Measurements from ENCODE around the gene MYO9A. TPM values are rescaled to one million over a fixed set of nuclear protein-coding genes. Genes with fewer than 3 reads are reported as not detected.

MYO9A gene
- total RNA-seq, 1 donor from 2014 or later: 50.6 TPM

DNA sequence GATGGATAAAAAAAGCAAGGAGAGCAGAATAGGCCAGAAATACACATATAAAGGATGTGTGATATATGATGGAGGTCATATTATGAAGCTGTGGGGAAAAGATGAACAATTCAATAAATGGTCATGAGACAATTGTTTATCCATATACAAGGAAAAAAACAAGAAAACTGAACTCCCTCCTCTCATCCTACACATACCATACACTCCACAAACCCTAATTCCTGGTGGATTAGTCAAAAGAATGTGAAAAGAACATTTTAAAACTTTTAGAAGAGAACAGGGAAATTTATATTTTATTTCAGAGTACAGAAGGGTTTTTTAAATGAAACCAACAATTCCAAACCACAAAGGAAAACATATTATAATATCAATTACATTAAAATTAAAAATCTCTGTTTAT is 342.1 kb downstream of the MYO9A start:
- Mint-ChIP-seq H3K27me3 (peaks cover 6% of the 10 kb centered on the region), H3K4me3 (no peak overlapping the region), H3K36me3 (ENCODE audit: low read depth) (no peaks in the 10 kb centered on the region), H3K27ac (no peak overlapping the region), H3K9me3 (no peaks in the 10 kb centered on the region), H3K4me1 (peaks cover 5% of the 10 kb centered on the region)
- ATAC-seq (ENCODE audit: low read depth): no peak
- intact Hi-C loops (cut with micrococcal nuclease): no loop called here
- ChIA-PET POLR2A (no interaction called here), CTCF (interaction anchor here (1.8 kb wide), 1 partner anchor 380 kb away, joined by 7 read pairs; no protein-coding TSS in a partner anchor)
- TF ChIP-seq, protein P1, sequence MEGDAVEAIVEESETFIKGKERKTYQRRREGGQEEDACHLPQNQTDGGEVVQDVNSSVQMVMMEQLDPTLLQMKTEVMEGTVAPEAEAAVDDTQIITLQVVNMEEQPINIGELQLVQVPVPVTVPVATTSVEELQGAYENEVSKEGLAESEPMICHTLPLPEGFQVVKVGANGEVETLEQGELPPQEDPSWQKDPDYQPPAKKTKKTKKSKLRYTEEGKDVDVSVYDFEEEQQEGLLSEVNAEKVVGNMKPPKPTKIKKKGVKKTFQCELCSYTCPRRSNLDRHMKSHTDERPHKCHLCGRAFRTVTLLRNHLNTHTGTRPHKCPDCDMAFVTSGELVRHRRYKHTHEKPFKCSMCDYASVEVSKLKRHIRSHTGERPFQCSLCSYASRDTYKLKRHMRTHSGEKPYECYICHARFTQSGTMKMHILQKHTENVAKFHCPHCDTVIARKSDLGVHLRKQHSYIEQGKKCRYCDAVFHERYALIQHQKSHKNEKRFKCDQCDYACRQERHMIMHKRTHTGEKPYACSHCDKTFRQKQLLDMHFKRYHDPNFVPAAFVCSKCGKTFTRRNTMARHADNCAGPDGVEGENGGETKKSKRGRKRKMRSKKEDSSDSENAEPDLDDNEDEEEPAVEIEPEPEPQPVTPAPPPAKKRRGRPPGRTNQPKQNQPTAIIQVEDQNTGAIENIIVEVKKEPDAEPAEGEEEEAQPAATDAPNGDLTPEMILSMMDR (IDR thresholded peaks at IDR 0.05): no peak
- no peak for DNase-seq

DNA sequence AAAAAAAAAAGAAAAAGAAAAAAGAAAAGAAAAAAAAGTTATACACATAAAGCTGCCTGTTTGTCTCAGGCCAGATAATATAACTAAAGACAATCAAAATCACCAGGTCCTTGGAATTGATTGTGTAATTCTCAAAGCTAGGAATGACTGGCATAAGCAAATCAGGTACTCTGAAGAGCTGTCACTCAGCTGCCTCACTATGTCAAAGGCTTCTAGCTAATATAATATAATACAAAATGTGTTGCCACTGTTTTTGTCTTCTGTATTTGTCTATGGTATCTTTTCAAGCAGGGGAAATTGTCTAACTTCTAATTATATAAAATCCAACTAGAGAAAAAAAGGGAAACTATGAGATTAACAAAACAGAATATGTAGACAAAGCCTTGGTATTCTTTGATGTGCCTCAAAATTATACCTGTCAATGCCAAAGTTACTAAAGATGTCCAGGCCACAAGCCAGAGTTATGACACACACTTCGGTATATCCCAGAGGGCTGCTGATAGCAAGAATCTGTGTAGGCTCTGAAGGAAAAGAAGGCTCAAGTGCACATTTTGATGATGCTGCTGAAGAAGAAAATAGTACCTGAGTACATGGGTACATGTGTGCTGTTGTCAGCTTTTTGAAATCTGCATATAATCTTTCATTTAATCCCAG is 344.6 kb downstream of the MYO9A start:
- TF ChIP-seq, protein P1 (IDR thresholded peaks at IDR 0.05): no peak
- CTCF ChIA-PET: interaction anchor here (0.7 to 2.0 kb wide), 2 partner anchors 8 to 383 kb away, joined by 4 to 8 read pairs; no protein-coding TSS in a partner anchor
- Mint-ChIP-seq H3K4me3 (no peak overlapping the region), H3K27ac (no peak overlapping the region), H3K4me1 (no peaks in the 10 kb centered on the region), H3K9me3 (no peaks in the 10 kb centered on the region), H3K36me3 (ENCODE audit: low read depth) (no peaks in the 10 kb centered on the region), H3K27me3 (no peaks in the 10 kb centered on the region)
- no peak for ATAC-seq (ENCODE audit: low read depth)
- POLR2A ChIA-PET: no interaction called here
- intact Hi-C loops (cut with micrococcal nuclease): no loop called here
- DNase-seq: no peak

Other genes with a start within 250 kb of the MYO9A start
- gene SENP8, start 253 bp upstream of the MYO9A start, total RNA-seq: 1.1 and 1.6 TPM in 2 replicates
- not detected in 2 replicates for gene GRAMD2A, start 79.6 kb upstream of the MYO9A start, total RNA-seq
- gene PKM, start 113.0 kb upstream of the MYO9A start, total RNA-seq: 1,253 and 1,275 TPM in 2 replicates
- 70.7 and 81.4 TPM in 2 replicates for gene PARP6, start 154.4 kb upstream of the MYO9A start, total RNA-seq
- 2.0 and 2.2 TPM in 2 replicates for gene CELF6, start 202.0 kb upstream of the MYO9A start, total RNA-seq